HFFc6 (cell line): ENCODE data around the gene MIPEP. TPM values are rescaled to one million over a fixed set of nuclear protein-coding genes. Genes with fewer than 3 reads are reported as not detected.

Experiments
- DNase-seq: peaks from one replicate; pipeline ENCODE4 v3.0.0-alpha.2; 2018
- H3K27ac Mint-ChIP-seq: 2 replicates; pipeline ENCODE4 v1.8.0; 2020; ENCODE audit warnings: mild to moderate bottlenecking, mixed read lengths
- H3K27me3 Mint-ChIP-seq: 2 replicates; pipeline ENCODE4 v1.8.0; 2021; ENCODE audit warnings: mild to moderate bottlenecking, moderate library complexity, mixed read lengths; ENCODE audit not compliant: insufficient read depth
- H3K36me3 Mint-ChIP-seq: 2 replicates; pipeline ENCODE4 v1.8.0; 2021; ENCODE audit warnings: low read depth, mixed read lengths
- H3K4me1 Mint-ChIP-seq: 2 replicates; pipeline ENCODE4 v1.8.0; 2020; ENCODE audit warnings: low read depth, mixed read lengths
- H3K4me3 Mint-ChIP-seq: 2 replicates; pipeline ENCODE4 v1.8.0; 2020; ENCODE audit warnings: mild to moderate bottlenecking, moderate library complexity, mixed read lengths
- H3K9me3 Mint-ChIP-seq: 2 replicates; pipeline ENCODE4 v1.8.0; 2020; ENCODE audit warnings: mild to moderate bottlenecking, mixed read lengths
- CTCF ChIP-seq: fragments of 200-600 bp; sonication (generic); IDR thresholded peaks from 2 replicates; pipeline ENCODE4 v1.5.0; 2021; ENCODE audit warnings: antibody characterized with exemption, mild to moderate bottlenecking
- total RNA-seq, 6 experiments: library from RNA; stranded (reverse); fragmentation: NEBNext Ultra II Directional; extraction: Animal tissue kit (Norgen Biotek cat#: 25700); gene quantifications; 2 replicates in 1 of 6; 3 replicates in 5 of 6; pipeline ENCODE4 v1.2.3, GENCODE V29; 2021

The MIPEP gene
- total RNA-seq, 6 experiments from 2014 or later = 11.3 to 15.6 (median 13.1) TPM

- TF ChIP-seq CTCF = no peak
- no peak overlapping the region for H3K27ac Mint-ChIP-seq
- no peaks in the 10 kb centered on the region for H3K27me3 Mint-ChIP-seq
- no peak overlapping the region for H3K4me3 Mint-ChIP-seq
- peaks cover 5% of the 10 kb centered on the region; the same call in 1 of the 2 replicates for H3K36me3 Mint-ChIP-seq
- H3K9me3 Mint-ChIP-seq = peaks cover 6% of the 10 kb centered on the region
- H3K4me1 Mint-ChIP-seq = no peaks in the 10 kb centered on the region
- DNase-seq = no peak
Observed at GRCh38 chr13:23787464-23787863, 101.7 kb downstream of the MIPEP start.

- Mint-ChIP-seq H3K4me3 (no peak overlapping the region), H3K9me3 (peaks cover 6% of the 10 kb centered on the region), H3K4me1 (no peaks in the 10 kb centered on the region), H3K36me3 (peaks cover 5% of the 10 kb centered on the region; the same call in 1 of the 2 replicates), H3K27me3 (no peaks in the 10 kb centered on the region), H3K27ac (no peak overlapping the region)
- no peak for TF ChIP-seq CTCF
- DNase-seq = no peak
Observed at GRCh38 chr13:23786607-23787006, 102.6 kb downstream of the MIPEP start.

GRCh38 chr13:23778879-23779278, 110.3 kb downstream of the MIPEP start:
- DNase-seq = peak; percentile 45
- Mint-ChIP-seq H3K9me3 (peaks cover 12% of the 10 kb centered on the region), H3K27ac (no peak overlapping the region), H3K27me3 (no peaks in the 10 kb centered on the region), H3K4me1 (peaks cover 16% of the 10 kb centered on the region), H3K4me3 (no peak overlapping the region), H3K36me3 (peaks cover 16% of the 10 kb centered on the region)
- no peak for TF ChIP-seq CTCF

GRCh38 chr13:23778002-23778652, 111.1 kb downstream of the MIPEP start:
- peaks cover 17% of the 10 kb centered on the region for H3K4me1 Mint-ChIP-seq
- H3K27me3 Mint-ChIP-seq = no peaks in the 10 kb centered on the region
- peak; percentile 56 for TF ChIP-seq CTCF
- no peak overlapping the region for H3K27ac Mint-ChIP-seq
- no peak for DNase-seq
- peaks cover 16% of the 10 kb centered on the region for H3K36me3 Mint-ChIP-seq
- peaks cover 8% of the 10 kb centered on the region; the same call in 1 of the 2 replicates for H3K9me3 Mint-ChIP-seq
- no peak overlapping the region for H3K4me3 Mint-ChIP-seq

- H3K4me1 Mint-ChIP-seq = peaks cover 23% of the 10 kb centered on the region
- H3K36me3 Mint-ChIP-seq = peaks cover 16% of the 10 kb centered on the region
- peaks cover 8% of the 10 kb centered on the region; the same call in 1 of the 2 replicates for H3K9me3 Mint-ChIP-seq
- TF ChIP-seq CTCF = no peak
- no peak overlapping the region for H3K27ac Mint-ChIP-seq
- H3K27me3 Mint-ChIP-seq = no peaks in the 10 kb centered on the region
- no peak overlapping the region for H3K4me3 Mint-ChIP-seq
- no peak for DNase-seq
Observed at GRCh38 chr13:23777575-23777870, 111.7 kb downstream of the MIPEP start.
